MG63 (cell line): ENCODE measurements around the gene CFAP53. TPM values are rescaled to one million over a fixed set of nuclear protein-coding genes. Genes with fewer than 3 reads are reported as not detected.
"Not testable (repeated sequence)": the region's sequence is repeated elsewhere in the genome, so short reads cannot be mapped to it uniquely, and the experiment has no call there.

Source experiments
- DNase-seq: peaks from one replicate; pipeline ENCODE4 v3.0.0-alpha.2; 2020
- H3K27me3 ChIP-seq: fragments of 250-450 bp; sonication (Bioruptor Pico); 2 replicates; pipeline ENCODE4 v1.5.1; 2020; ENCODE audit warnings: mild to moderate bottlenecking, moderate library complexity
- H3K36me3 ChIP-seq: fragments of 250-450 bp; sonication (Bioruptor Pico); 2 replicates; pipeline ENCODE4 v1.5.1; 2020; ENCODE audit warnings: mild to moderate bottlenecking, moderate library complexity
- H3K4me3 ChIP-seq: fragments of 250-450 bp; sonication (Bioruptor Pico); 2 replicates; pipeline ENCODE4 v1.5.1; 2020; ENCODE audit warnings: mild to moderate bottlenecking, moderate library complexity
- H3K9me3 ChIP-seq: fragments of 250-450 bp; sonication (Bioruptor Pico); 2 replicates; pipeline ENCODE4 v1.5.1; 2020; ENCODE audit warnings: mild to moderate bottlenecking, moderate library complexity
- total RNA-seq: library from RNA; depleted of rRNA; stranded (reverse); fragments of >200 nt; shearing (Covaris generic); gene quantifications from 2 replicates; pipeline ENCODE4 v1.2.3, GENCODE V29; 2014; ENCODE audit warnings: low replicate concordance

Gene CFAP53
- total RNA-seq, 1 experiment from 2014 or later: not detected

DNA sequence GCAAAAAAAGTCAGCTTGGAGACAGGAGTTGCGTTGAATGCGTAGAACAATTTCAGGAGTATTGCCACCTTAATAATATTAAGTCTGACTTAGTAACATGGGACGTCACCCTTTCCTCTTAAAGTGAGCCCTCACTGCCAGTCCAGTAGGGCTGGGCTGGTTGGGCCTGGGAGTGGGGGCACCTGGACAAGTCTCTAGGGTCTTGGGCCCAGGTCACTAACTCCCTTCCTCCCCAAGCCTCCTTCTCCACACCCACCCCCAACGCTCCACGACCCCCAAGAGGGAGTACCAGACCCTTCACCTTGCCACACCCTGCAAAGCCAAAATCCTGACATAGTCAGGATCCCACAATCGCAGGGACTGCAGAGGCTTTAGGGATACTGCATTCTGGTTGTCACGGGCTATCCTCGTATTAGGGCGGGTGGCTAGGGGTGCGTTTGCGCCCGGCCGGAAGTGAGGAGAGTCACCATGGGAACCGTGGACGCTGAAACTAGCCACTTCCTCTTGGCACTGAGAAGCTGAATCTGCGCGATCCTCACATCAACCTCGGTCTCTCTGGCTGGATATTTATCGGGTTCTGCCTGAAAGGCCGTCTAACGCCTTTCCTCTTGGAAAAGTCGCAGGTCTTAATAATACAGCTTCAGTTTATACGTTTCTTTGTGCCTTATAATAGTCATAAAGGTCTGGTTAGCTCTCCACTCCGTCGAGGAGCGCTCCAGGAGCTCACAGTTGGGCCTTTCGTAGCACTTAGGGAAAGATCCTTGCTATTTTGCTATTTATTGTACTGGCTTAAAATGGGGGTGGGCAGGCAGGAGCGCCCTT lies 31.5 kb upstream of the CFAP53 start:
- Histone ChIP-seq H3K36me3 (no peaks in the 10 kb centered on the region), H3K4me3 (peak overlapping the region; percentile 6; the same call in 1 of the 2 replicates), H3K9me3 (no peaks in the 10 kb centered on the region), H3K27me3 (no peaks in the 10 kb centered on the region)
- DNase-seq: peak; percentile 36

DNA sequence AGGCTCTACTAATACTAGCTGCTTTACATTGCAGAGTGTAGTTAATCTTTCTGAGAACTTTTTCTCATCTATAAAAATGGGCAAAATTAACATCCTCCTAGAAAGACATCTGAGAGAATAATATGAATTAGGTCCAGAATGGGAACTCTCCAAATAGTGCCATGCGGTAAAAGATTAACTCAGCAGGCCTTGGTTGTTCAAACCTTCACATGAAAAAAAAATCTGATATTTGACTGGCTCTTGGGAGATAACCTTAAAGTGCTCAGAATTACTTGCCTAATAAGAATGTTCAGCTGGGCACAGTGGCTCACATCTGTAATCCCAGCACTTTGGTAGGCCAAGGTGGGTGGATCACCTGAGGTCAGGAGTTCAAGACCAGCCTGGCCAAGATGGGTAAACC lies 26.7 kb upstream of the CFAP53 start:
- Histone ChIP-seq H3K27me3 (no peaks in the 10 kb centered on the region), H3K9me3 (no peaks in the 10 kb centered on the region), H3K36me3 (no peaks in the 10 kb centered on the region), H3K4me3 (no peak overlapping the region)
- DNase-seq: no peak

DNA sequence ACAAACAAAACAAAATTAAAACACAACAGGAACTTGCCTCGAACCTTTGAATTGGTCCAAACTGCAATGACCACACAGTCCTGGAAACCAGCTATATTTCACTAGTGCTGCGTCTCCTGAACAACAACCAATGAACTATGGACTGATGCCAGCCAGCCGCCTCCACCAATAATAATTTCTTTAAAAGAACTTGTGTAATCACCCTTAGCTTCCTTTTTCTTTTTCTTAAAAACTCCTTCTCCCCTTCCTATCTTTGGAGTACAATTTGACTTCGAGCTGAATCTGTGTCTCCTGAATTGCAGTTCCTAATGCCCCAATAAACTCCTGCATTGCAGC lies 22.8 kb upstream of the CFAP53 start:
- DNase-seq: no peak
- Histone ChIP-seq H3K36me3 (peaks cover 10% of the 10 kb centered on the region), H3K9me3 (no peaks in the 10 kb centered on the region), H3K4me3 (no peak overlapping the region), H3K27me3 (no peaks in the 10 kb centered on the region)

DNA sequence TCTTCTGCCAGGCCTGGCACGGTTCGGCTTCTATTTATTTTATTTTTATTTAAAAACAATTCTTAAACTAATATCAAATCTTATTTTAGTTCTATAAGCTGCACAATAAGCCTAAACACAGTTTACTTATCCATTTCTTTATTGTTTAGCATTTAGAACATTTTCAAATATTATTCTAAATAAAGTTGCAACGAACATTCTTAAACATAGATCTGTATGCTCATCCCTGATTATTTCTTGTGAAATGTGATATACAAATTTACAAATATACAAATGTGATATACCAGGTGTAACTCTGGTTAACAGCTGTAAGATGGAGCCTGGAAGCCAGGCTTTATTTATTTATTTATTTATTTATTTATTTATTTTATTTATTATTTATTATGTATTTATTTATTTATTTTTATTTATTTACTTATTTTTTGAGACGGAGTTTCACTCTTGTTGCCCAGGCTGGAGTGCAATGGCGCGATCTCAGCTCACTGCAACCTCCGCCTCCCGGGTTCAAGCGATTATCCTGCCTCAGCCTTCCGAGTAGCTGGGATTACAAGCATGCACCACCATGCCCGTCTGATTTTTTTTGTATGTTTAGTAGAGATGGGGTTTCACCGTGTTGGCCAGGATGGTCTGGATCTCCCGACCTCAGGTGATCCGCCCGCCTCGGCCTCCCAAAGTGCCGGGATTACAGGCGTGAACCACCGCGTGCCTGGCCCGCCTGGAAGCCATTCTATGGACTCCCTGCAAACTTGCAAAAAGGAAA lies 22.2 kb upstream of the CFAP53 start:
- H3K4me3 ChIP-seq: peak overlapping the region; percentile 74
- not testable (repeated sequence) for H3K27me3 ChIP-seq, H3K9me3 ChIP-seq, DNase-seq
- H3K36me3 ChIP-seq: peaks cover 16% of the 10 kb centered on the region

DNA sequence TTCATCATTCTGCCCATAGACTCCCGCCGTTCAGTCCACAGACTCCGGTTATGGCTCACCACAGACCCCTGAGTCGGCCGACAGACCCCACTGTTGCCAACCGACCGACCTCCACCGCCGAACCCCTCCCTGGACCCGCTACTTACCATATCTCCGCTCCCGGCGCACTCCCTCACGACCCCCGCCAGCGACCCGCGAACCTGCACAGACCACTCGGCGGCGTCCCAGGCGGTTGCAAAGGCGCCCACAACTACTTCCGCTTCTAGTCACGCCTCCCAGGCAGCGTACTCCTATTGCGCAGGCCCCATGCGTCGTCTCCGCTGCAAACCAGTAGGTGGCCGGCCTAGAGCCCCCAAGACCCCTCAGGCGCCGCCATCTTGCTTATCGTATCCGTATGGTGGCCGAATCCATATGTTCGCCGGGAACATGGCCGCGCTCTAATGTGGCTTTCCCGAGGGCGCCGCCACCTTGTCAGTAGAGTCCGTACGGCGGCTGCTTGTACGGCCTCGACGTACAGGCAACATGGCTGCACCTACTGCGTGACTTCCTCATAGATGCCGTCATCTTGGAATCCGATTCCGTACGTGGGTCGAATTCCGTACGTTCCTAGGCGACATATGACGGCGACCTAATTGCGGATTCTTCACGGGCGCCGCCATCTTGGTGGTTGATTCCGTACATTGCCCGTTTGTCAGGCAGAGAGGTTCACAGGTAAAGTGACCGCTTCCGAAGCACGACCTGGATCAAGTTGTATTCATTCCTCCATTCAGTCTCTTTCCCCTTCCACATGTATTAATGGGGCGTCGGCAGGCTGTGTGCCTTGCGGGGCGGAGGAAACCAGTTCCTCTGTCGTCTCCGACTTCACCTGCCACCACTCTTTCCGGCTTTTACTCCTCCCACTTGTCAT lies 21.4 kb upstream of the CFAP53 start, which contains the start of gene CXXC1:
Gene CXXC1 (minus strand): TSS at position 252 of the 907 bp plus-strand sequence. CDS start 103 bp downstream, at position 149.
- peak; percentile 96 for DNase-seq
- no peaks in the 10 kb centered on the region for H3K9me3 ChIP-seq

DNA sequence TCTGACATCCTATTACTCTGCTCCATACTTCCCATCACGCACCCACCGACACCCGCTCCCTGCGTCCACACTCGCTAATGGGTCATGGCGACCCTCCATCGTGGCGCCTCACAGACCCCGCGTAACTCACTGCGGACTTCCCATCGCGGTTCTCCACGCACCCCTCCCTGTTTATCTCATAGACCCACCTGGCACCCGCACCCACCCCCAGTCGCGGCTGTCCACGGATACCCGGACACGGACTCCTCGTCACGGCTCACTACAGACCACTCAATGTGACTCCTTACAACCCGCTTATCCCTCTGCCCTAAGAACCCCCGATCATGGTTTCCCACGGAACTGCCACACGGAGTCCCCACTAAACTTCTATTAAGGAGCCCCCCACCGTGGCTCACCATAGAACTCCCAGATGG lies 20.7 kb upstream of the CFAP53 start:
- Histone ChIP-seq H3K27me3 (no peaks in the 10 kb centered on the region), H3K9me3 (no peaks in the 10 kb centered on the region), H3K4me3 (peak overlapping the region; percentile 74), H3K36me3 (peaks cover 28% of the 10 kb centered on the region)
- DNase-seq: no peak

More for the DNA sequence above, 21.4 kb upstream of the CFAP53 start, which contains the start of gene CXXC1:
- Histone ChIP-seq H3K4me3 (peak within 1 kb of the TSS; percentile 74), H3K27me3 (no peaks in the 10 kb centered on the region), H3K36me3 (peaks cover 23% of the 10 kb centered on the region)

DNA sequence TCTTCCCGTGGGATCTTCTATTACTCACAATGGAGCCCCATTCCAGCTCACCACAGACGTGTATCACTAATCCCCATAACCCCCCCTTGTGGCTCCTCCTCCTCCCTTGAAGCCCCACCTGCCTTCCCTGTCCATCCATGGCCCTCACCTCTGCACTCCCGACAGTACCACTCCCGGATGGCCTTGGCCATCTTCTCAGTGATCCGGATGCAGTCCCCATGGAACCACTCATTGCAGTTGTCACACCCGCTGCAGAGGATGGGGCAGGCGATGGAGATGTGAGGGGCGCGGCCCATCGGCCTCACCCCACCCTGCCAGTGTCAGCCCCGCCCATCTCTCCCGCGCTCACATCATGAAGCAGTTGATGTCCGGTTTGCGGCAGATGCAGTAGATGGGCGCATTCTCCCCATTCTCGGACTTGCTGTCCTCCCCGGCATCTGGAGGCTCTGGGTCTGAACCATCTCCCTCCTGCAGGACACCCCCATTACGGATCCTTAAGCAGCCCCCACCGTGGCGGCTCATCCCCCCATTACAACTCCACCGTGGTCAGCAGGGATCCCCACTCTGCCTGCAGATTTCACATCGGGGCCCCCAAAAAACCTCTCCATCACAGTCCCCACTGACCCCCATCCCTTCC lies 20.2 kb upstream of the CFAP53 start:
- H3K9me3 ChIP-seq: no peaks in the 10 kb centered on the region
- H3K4me3 ChIP-seq: peak overlapping the region; percentile 74
- DNase-seq: peak; percentile 46
- peaks cover 31% of the 10 kb centered on the region for H3K36me3 ChIP-seq
- H3K27me3 ChIP-seq: no peaks in the 10 kb centered on the region

DNA sequence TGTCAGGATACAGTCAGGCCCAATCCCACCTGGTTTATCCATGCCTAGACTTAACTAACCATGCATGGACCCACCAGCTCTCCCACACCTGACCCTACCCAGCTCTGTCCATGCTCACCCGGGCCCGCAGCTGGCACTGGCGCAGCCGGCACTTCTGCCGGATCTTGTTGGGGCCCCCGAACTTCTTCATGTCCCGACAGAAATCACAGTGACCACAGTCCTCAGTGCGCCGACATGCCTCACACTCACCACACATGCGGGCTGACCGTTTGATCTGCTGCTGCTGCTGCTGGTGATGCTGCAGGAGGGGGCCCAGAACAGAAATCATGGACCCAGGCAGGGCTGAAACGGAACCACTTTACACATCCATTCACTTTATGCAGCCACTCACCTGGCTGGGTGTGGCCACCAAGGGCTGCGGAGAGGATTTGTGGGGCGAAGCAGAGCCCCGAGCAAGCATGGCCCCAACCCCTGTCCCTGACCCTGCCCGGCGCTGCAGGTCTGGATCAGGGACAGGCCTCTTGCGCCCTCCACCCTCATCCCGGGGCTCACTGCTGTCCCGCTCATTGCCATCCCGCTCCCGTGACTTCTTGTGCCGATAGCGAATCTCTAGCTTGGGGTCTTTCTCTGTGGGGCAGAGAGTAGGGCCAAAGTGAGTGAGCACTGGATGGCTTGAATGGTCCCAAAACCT lies 19.5 kb upstream of the CFAP53 start:
- no peaks in the 10 kb centered on the region for H3K9me3 ChIP-seq
- no peaks in the 10 kb centered on the region for H3K27me3 ChIP-seq
- no peak overlapping the region for H3K4me3 ChIP-seq
- H3K36me3 ChIP-seq: peaks cover 36% of the 10 kb centered on the region
- no peak for DNase-seq

DNA sequence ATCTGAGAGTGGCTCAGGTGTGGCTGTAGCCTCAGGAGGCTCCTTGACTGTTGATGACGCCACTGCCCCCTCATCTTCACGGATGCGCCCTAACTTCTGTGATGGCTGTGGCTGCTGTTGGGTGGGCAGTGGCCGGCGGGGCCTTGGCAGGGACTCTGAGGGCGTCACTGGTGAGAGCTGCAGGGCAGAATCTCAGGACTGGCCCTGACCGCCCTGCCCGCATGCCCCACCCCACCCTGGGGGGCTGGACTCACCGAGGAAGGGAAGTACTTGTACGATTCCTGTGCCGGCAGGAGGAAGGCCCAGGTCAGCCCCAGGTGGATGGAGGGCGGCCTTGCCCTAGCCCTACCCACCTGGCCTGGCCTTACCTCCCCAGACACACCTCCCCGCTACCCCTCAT lies 18.8 kb upstream of the CFAP53 start:
- no peak for DNase-seq
- Histone ChIP-seq H3K9me3 (no peaks in the 10 kb centered on the region), H3K4me3 (no peak overlapping the region), H3K27me3 (no peaks in the 10 kb centered on the region), H3K36me3 (peaks cover 36% of the 10 kb centered on the region)

DNA sequence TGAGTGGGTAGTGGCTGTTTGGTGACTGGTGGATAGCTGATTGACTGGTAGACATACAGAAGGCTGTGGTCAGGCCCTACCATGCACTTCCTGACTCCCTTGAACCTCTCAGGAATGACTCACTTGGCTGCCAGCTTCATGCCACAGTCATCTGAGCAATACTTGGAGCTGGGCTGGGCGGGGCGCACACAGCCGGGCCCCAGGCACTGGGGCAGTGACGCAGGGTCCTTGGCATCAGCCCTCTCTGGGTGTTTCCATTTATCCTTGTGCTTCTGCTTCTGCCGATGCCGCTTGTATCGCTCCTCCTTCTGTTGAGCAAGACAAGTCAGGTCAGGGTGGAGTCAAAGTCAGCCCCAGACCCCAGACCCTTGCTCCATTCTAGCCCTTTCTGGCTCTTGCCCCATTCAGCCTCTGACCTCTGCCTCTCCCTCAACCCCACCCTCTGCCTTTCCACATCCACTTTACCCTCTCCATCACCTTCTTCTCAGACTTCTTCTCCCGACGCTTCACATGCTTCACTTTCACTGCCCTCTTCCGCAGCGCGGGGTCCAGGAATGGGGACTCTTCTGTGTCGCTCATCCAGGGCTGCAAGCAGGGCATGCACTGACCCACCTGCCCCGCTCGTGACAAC lies 18.1 kb upstream of the CFAP53 start:
- no peaks in the 10 kb centered on the region for H3K27me3 ChIP-seq
- DNase-seq: peak; percentile 94
- H3K36me3 ChIP-seq: peaks cover 38% of the 10 kb centered on the region
- H3K4me3 ChIP-seq: no peak overlapping the region
- H3K9me3 ChIP-seq: no peaks in the 10 kb centered on the region

DNA sequence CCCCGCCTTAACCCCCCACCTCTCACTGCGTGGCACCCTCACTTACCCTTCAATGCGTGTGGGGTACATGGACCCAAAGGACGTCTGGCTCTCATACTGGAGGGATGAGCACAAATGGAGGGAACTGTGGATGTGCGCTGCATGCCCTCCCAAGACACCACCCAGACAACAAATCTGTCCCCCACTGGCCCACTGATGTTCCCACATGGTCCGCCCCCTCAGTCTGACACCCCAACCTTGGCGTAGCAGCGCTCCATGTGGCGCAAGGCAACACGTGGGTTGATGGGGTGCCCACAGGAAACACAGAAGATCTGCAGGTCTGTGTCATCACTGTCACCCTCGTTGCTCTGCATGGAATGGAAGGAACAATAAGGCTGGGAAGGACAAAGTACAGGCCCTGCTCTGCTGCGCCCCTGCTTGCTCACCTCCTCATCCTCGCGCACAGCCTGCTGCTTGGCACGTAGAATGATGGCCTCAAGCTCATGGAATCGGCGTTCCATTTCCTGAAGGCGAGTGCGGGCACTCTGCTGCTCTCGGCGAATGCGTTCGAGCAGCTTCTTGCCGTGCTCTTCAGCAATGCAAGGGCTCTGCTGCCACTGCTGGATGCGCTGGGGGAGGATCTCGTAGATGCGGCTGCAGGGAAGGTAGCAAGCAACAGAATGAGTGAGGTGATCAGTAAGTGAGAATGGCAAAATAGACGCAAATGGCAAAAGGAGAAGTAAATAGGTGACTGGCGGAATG lies 17.3 kb upstream of the CFAP53 start:
- H3K36me3 ChIP-seq: peaks cover 44% of the 10 kb centered on the region
- H3K27me3 ChIP-seq: no peaks in the 10 kb centered on the region

DNA sequence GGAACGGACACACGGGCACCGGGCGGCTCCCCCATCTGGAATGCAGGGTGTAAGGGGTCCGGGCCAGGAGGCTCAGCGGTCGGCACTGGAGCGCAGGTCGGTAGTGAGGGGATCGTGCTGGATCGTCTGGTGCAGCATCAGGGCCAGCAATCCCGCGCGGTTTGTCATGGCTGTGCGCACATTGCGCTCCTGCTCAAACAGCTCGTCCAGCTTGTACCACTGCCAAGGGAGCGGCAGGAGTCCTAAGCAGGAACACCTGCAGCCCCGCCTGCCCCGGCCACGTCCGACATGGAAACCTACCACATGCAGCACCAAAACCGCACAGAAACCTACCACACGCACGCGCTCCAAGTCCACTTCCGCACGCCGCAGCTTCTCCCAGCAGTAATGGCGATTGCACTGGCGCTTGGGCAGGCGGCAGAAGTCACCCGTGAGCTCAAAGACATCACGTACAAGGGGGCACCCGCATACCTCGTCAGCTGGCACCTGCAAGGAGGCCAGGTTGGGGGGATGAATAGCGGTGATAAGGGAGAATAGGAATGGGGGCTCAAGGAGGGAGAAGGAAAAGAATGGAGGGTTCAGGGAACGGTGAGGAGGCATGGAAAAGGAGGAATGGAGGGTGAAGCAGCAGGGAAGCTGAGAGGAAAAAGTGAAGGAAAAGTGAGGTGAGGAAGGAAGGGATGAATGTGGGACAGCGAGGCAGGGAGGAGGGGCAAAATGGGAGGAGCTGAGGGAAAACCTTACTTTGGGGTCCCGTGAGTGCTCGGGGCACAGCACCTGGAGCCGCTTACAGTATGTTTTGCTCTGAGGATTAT lies 16.4 kb upstream of the CFAP53 start:
- no peaks in the 10 kb centered on the region for H3K9me3 ChIP-seq
- no peaks in the 10 kb centered on the region for H3K27me3 ChIP-seq
- H3K36me3 ChIP-seq: peaks cover 49% of the 10 kb centered on the region
- no peak for DNase-seq
- H3K4me3 ChIP-seq: no peak overlapping the region; the same call in 1 of the 2 replicates

More for the DNA sequence above, 17.3 kb upstream of the CFAP53 start:
- Histone ChIP-seq H3K4me3 (no peak overlapping the region), H3K9me3 (no peaks in the 10 kb centered on the region)
- DNase-seq: no peak

DNA sequence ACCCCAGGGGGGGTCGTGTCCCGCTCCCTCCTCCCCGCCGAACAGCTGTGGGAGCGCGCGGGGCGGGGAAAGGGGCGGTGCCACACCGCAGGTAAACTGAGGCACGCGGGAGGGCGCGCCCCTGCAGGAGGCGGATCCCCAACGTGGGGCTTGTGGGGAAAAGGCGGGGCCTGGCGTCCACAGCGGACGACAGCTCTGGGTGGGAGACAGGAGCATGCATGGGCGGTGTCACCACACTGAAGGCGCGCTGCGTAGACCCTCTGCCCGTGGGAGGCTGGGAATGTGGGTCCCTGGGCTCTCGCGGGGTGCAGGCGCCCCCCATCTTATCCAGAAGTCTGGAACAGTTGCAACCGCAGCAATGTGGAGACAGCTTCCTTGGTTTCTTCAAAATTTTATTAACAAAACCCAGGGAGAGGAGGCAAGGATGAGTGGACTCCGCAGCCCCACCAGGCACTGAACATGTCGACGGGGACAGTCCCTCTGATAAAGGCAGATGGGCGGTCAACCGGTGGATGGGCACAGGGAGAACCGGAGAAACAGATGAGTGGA lies 15.8 kb upstream of the CFAP53 start:
- peaks cover 53% of the 10 kb centered on the region for H3K36me3 ChIP-seq
- no peaks in the 10 kb centered on the region for H3K9me3 ChIP-seq
- DNase-seq: no peak
- peak overlapping the region; percentile 81 for H3K4me3 ChIP-seq
- no peaks in the 10 kb centered on the region for H3K27me3 ChIP-seq
